ENCODE measurements around the gene ATP5PD.
"Not testable (repeated sequence)": the region's sequence is repeated elsewhere in the genome, so short reads cannot be mapped to it uniquely, and the experiment has no call there.

Gene ATP5PD

GRCh38 chr17:75020331-75021110 lies 26.2 kb downstream of the ATP5PD start:
- no peak for DNase-seq (ENCODE audit: low spot score)

GRCh38 chr17:75019710-75020109 lies 27.1 kb downstream of the ATP5PD start:
- DNase-seq (ENCODE audit: low spot score) = no peak

GRCh38 chr17:75019146-75019545 lies 27.6 kb downstream of the ATP5PD start:
- no peak for DNase-seq (ENCODE audit: low spot score)

GRCh38 chr17:75013092-75013559 lies 33.6 kb downstream of the ATP5PD start:
- DNase-seq (ENCODE audit: low spot score) = no peak

GRCh38 chr17:75012346-75013091 lies 34.2 kb downstream of the ATP5PD start, which contains the start of gene MRPL58:
Gene MRPL58 (plus strand): TSS chr17:75012670. CDS start chr17:75012687, 17 bp downstream.
- peak; percentile 82 for DNase-seq (ENCODE audit: low spot score)

- no peak for DNase-seq (ENCODE audit: low spot score)
Observed at GRCh38 chr17:75012096-75012345, 34.7 kb downstream of the ATP5PD start.

- DNase-seq (ENCODE audit: low spot score) = no peak
Observed at GRCh38 chr17:75011401-75012095, 35.2 kb downstream of the ATP5PD start.

- DNase-seq (ENCODE audit: low spot score) = no peak
Observed at GRCh38 chr17:75010683-75011400, 35.9 kb downstream of the ATP5PD start.

GRCh38 chr17:75009139-75009724 lies 37.5 kb downstream of the ATP5PD start:
- DNase-seq (ENCODE audit: low spot score) = no peak

- DNase-seq (ENCODE audit: low spot score) = no peak
Observed at GRCh38 chr17:75008373-75008772, 38.4 kb downstream of the ATP5PD start.

GRCh38 chr17:75006653-75007052 lies 40.1 kb downstream of the ATP5PD start:
- no peak for DNase-seq (ENCODE audit: low spot score)

GRCh38 chr17:75006084-75006483 lies 40.7 kb downstream of the ATP5PD start:
- DNase-seq (ENCODE audit: low spot score) = not testable (repeated sequence)

- DNase-seq (ENCODE audit: low spot score) = no peak
Observed at GRCh38 chr17:75005291-75005690, 41.5 kb downstream of the ATP5PD start.

- no peak for DNase-seq (ENCODE audit: low spot score)
Observed at GRCh38 chr17:75004371-75004770, 42.4 kb downstream of the ATP5PD start.

GRCh38 chr17:75003957-75004355 lies 42.8 kb downstream of the ATP5PD start:
- DNase-seq (ENCODE audit: low spot score) = no peak

- DNase-seq (ENCODE audit: low spot score) = no peak
Observed at GRCh38 chr17:75003070-75003956, 43.5 kb downstream of the ATP5PD start.

- DNase-seq (ENCODE audit: low spot score) = no peak
Observed at GRCh38 chr17:75001915-75002843, 44.6 kb downstream of the ATP5PD start.

- DNase-seq (ENCODE audit: low spot score) = no peak
Observed at GRCh38 chr17:74999523-74999922, 47.2 kb downstream of the ATP5PD start.

GRCh38 chr17:74998783-74999182 lies 48.0 kb downstream of the ATP5PD start:
- DNase-seq (ENCODE audit: low spot score) = no peak

- DNase-seq (ENCODE audit: low spot score) = no peak
Observed at GRCh38 chr17:74995847-74996246, 50.9 kb downstream of the ATP5PD start.

All from CD4-positive, alpha-beta T cell treated with Interleukin-2 at 100 ng/mL for 4 hours (primary cell).